DOHH2 (cell line): Measurements from ENCODE around the gene ADPGK.
A peak's percentile ranks its signal among the peaks of the same experiment; 100 is the strongest.

ENCODE experiments used
- H3F3A ChIP-seq: fragments of 200-600 bp; sonication (generic), shearing (Covaris generic); 2 replicates; pipeline ENCODE4 v1.6.0; 2016; ENCODE audit warnings: antibody characterized with exemption, mild to moderate bottlenecking; ENCODE audit not compliant: control insufficient read depth, insufficient read depth
- H3K27ac ChIP-seq: fragments of 200-600 bp; sonication (generic); 2 replicates; pipeline ENCODE4 v1.5.1; 2014; ENCODE audit warnings: low read depth, mild to moderate bottlenecking, low read length, moderate library complexity
- H3K27me3 ChIP-seq: fragments of 200-600 bp; sonication (generic); 2 replicates; pipeline ENCODE4 v1.6.1; 2014; ENCODE audit warnings: mild to moderate bottlenecking, low read length, mixed read lengths; ENCODE audit not compliant: control insufficient read depth
- H3K36me3 ChIP-seq: fragments of 200-600 bp; sonication (generic); 2 replicates; pipeline ENCODE4 v1.6.1; 2014; ENCODE audit warnings: mild to moderate bottlenecking, low read length, moderate library complexity, mixed read lengths; ENCODE audit not compliant: control insufficient read depth
- H3K4me1 ChIP-seq: fragments of 200-600 bp; sonication (generic); 2 replicates; pipeline ENCODE4 v1.6.1; 2014; ENCODE audit warnings: mild to moderate bottlenecking, low read length, mixed read lengths; ENCODE audit not compliant: control insufficient read depth
- H3K4me2 ChIP-seq: fragments of 200-600 bp; sonication (generic); 2 replicates; pipeline ENCODE4 v1.6.0; 2014; ENCODE audit warnings: mild to moderate bottlenecking, low read length, moderate library complexity
- H3K4me3 ChIP-seq: fragments of 200-600 bp; sonication (generic); 2 replicates; pipeline ENCODE4 v1.5.1; 2014; ENCODE audit warnings: mild to moderate bottlenecking, low read length, mixed read lengths
- H3K79me2 ChIP-seq: fragments of 200-600 bp; sonication (generic); 2 replicates; pipeline ENCODE4 v1.6.1; 2014; ENCODE audit warnings: mild to moderate bottlenecking, low read length, mixed read lengths; ENCODE audit not compliant: control insufficient read depth
- H3K9me2 ChIP-seq: fragments of 200-600 bp; sonication (generic); replicated peaks from 2 replicates; pipeline ENCODE4 v1.6.1; 2014; ENCODE audit warnings: mild to moderate bottlenecking, low read length, mixed read lengths; ENCODE audit not compliant: control insufficient read depth
- H3K9me3 ChIP-seq: fragments of 200-600 bp; sonication (generic); 2 replicates; pipeline ENCODE4 v1.6.1; 2014; ENCODE audit warnings: antibody characterized with exemption, low read length, mixed read lengths; ENCODE audit not compliant: control insufficient read depth, insufficient read depth
- H4K20me1 ChIP-seq: fragments of 200-600 bp; sonication (generic); 2 replicates; pipeline ENCODE4 v1.6.0; 2014; ENCODE audit warnings: low read depth, mild to moderate bottlenecking, antibody characterized with exemption, low read length, moderate library complexity; ENCODE audit not compliant: control insufficient read depth, insufficient read depth
- EZH2phosphoT487 ChIP-seq: fragments of 200-600 bp; sonication (generic); IDR thresholded peaks from 2 replicates; pipeline ENCODE4 v1.6.1; 2017; ENCODE audit warnings: borderline replicate concordance, mild to moderate bottlenecking, antibody characterized with exemption, low read length, moderate library complexity, mixed read lengths
- TF ChIP-seq, protein P1 (sequence below): fragments of 200-600 bp; sonication (generic); IDR thresholded peaks from one replicate; pipeline ENCODE4 v1.5.1; 2014; ENCODE audit warnings: antibody characterized with exemption, mild to moderate bottlenecking, low read depth, low read length; ENCODE audit not compliant: poor library complexity, severe bottlenecking

Gene ADPGK

DNA sequence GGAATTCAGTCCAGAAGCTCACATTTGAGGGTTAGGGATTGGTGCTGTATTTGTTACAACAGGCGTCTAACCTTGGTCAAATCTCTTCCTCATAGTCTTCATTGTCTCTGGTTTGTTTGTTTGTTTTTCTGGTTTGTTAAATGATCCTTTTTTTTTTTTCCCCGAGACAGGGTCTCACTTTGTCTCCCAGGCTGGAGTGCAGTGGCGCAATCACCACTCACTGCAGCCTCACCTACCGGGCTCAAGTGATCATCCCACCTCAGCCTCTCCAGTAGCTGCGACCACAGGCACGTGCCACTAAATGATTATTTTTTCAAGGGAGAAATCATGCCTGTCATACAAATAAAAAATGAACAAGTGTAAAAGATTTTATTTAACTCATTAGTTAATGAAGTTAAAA is 14.3 kb upstream of the ADPGK start:
- TF ChIP-seq, protein P1, sequence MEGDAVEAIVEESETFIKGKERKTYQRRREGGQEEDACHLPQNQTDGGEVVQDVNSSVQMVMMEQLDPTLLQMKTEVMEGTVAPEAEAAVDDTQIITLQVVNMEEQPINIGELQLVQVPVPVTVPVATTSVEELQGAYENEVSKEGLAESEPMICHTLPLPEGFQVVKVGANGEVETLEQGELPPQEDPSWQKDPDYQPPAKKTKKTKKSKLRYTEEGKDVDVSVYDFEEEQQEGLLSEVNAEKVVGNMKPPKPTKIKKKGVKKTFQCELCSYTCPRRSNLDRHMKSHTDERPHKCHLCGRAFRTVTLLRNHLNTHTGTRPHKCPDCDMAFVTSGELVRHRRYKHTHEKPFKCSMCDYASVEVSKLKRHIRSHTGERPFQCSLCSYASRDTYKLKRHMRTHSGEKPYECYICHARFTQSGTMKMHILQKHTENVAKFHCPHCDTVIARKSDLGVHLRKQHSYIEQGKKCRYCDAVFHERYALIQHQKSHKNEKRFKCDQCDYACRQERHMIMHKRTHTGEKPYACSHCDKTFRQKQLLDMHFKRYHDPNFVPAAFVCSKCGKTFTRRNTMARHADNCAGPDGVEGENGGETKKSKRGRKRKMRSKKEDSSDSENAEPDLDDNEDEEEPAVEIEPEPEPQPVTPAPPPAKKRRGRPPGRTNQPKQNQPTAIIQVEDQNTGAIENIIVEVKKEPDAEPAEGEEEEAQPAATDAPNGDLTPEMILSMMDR, result no peak
- no peaks in the 10 kb centered on the region for H3K79me2 ChIP-seq

DNA sequence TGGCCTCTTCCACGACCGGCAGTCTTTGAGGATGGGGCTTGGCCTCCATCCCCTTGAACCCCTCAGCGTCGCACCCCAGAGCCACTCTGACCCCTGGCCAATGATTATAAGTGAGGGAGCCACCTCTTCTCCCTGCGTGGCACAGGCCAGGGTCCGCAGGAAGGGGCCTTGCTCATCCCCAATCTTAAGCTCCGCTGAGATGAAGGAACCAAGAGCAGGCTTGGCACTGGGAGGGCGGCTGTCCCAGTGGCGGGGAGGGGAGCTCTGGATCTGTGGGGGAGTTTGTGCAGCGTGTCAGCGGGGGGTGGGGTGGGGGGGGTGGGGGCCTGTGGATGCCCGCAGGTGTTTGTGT is 13.8 kb upstream of the ADPGK start:
- Histone ChIP-seq H3K4me3 (peak overlapping the region; percentile 67), H3K9me3 (no peaks in the 10 kb centered on the region), H3F3A (no peaks in the 10 kb centered on the region), H3K4me1 (peaks cover 4% of the 10 kb centered on the region; the same call in 1 of the 2 replicates), H4K20me1 (no peaks in the 10 kb centered on the region), H3K9me2 (no peaks in the 10 kb centered on the region), H3K27ac (no peak overlapping the region), H3K79me2 (no peaks in the 10 kb centered on the region), H3K27me3 (peaks cover 30% of the 10 kb centered on the region), H3K36me3 (no peaks in the 10 kb centered on the region), H3K4me2 (peak overlapping the region; percentile 77)
- TF ChIP-seq, protein P1, result no peak
- no peak; the same call in 1 of the 2 replicates for TF ChIP-seq EZH2phosphoT487

More for the DNA sequence above, 14.3 kb upstream of the ADPGK start:
- H3K9me2 ChIP-seq, result no peaks in the 10 kb centered on the region
- peaks cover 27% of the 10 kb centered on the region for H3K27me3 ChIP-seq
- no peaks in the 10 kb centered on the region for H4K20me1 ChIP-seq
- no peak overlapping the region for H3K4me2 ChIP-seq
- H3K36me3 ChIP-seq, result no peaks in the 10 kb centered on the region
- H3K27ac ChIP-seq, result no peak overlapping the region
- no peaks in the 10 kb centered on the region for H3F3A ChIP-seq
- H3K4me1 ChIP-seq, result peaks cover 4% of the 10 kb centered on the region; the same call in 1 of the 2 replicates
- H3K9me3 ChIP-seq, result no peaks in the 10 kb centered on the region
- no peak overlapping the region for H3K4me3 ChIP-seq

DNA sequence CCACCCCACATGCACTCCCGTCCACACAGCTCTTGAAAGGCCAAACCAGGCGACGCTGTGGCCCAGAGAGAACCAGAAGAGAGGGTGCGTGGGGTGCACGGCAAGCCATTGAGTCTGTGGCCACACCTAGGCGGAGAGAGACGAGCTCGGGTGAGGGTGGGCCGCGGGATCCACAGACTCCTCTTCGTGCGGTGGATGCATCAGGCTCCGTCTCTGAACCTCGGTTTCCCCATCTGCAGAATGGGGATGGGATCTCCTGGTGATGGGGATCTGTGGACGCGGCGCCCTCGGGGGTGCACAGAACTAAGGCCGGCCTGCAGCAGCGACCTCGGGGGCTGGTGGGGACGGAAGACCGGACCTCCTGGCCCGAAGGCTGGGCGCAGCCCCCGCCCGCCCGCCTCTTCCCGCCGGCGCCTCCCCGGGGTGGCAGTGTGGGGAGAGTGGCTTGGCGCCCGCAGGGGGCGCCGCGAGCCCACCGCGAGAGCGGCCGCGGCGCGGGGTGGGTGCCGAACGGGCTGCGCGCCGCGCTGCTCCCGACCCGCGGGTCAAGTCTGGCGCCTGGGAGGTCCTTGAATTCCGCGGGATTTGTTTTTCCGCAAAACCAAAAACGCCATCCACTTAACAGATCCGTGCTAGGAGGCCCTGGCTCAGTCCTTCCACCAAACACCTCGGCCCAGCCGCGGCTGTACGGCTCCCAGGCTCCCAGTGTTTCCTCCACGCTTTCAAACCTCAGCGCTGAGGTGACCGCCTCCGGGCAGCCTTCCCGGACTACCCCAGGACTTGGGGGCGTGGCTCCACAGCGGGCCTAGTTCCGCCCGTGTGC is 13.2 kb upstream of the ADPGK start:
- Histone ChIP-seq H3F3A (no peaks in the 10 kb centered on the region), H3K9me3 (no peaks in the 10 kb centered on the region), H3K4me3 (peak overlapping the region; percentile 67), H3K79me2 (no peaks in the 10 kb centered on the region), H3K27ac (no peak overlapping the region), H4K20me1 (no peaks in the 10 kb centered on the region), H3K4me2 (peak overlapping the region; percentile 77), H3K36me3 (no peaks in the 10 kb centered on the region), H3K9me2 (no peaks in the 10 kb centered on the region), H3K4me1 (peaks cover 4% of the 10 kb centered on the region; the same call in 1 of the 2 replicates), H3K27me3 (peaks cover 32% of the 10 kb centered on the region)
- TF ChIP-seq EZH2phosphoT487, result peak; percentile 35; the same call in 1 of the 2 replicates
- TF ChIP-seq, protein P1, result peak; percentile 64
